Measurements from ENCODE around the gene CCDC12. TPM values are rescaled to one million over a fixed set of nuclear protein-coding genes. Genes with fewer than 3 reads are reported as not detected.
A peak's percentile ranks its signal among the peaks of the same experiment; 100 is the strongest.

The CCDC12 gene
- total and polyA plus RNA-seq, 9 of the 15 experiments (the other 6 are each of a cell fraction or from before 2014, with no cell fraction given) = 8.9 to 201 (median 86.9) TPM

DNA sequence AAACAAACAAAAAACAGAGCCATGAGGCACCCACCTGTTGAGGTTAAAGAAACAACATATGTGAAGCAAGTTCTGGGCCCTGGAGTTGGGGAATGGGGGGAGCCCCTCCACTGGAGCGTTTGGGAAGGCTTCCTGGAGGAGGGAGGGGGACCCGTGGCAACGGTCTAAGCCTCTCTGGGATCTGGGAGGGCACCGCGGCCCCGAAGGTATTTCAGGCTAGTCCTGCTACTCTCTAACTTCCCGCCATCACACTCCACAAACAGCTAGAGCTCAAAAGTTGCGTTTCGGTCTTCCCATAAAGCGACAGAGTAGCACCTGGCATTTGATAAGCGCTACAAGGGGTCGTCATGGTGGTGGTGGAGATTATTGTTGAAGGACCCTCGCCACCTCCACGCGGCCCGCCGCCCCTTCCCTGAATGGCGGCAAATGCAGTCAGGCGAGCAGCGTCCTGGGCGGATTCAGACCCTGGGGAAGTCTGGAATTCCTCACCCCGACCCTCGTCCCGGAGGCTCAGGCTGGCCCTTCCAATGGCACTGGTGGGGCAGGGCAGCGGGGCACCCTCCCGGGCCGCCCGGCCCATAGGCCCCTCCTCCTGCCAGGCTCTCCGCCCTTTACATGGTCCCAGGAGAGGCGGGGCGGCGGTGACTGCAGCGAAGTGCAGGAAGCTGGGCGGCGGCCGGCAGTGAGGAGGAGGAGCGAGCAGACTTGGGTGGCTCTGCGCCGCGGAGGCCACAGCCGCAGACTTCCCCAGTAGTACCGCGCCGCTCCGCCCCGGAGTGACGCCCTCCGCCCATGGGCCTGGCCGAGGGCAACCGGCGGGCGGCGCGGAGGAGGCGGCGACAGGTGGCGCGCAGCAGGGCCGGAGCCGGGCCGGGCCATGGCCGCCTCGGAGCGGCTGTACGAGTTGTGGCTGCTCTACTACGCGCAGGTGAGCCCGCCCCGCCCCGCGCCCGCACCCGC, 2.7 kb upstream of the CCDC12 start, which contains the start of gene NBEAL2 (continued):
- peak; percentile 56; the same call in 1 of the 2 replicates for TF ChIP-seq TOE1 (IDR thresholded peaks at IDR 0.05; ENCODE audit: borderline replicate concordance)
- no peak for TF ChIP-seq TOE1 (CRISPR knock-in tag; IDR thresholded peaks at IDR 0.05; ENCODE audit: borderline replicate concordance, low read depth)
- no peak for TF ChIP-seq FOXJ3 (CRISPR knock-in tag; IDR thresholded peaks at IDR 0.05)
- peak; percentile 89 for TF ChIP-seq TBP (optimal IDR thresholded peaks at IDR 0.05; ENCODE audit: low read depth, low read length)
- TF ChIP-seq KAT8 (IDR thresholded peaks at IDR 0.05; ENCODE audit: low read depth) = no peak
- 0 out of 2 replicates have a peak, but pooled peaks have one; percentile 36 for TF ChIP-seq OTX1 (CRISPR knock-in tag; IDR thresholded peaks at IDR 0.05)
- 0 out of 4 replicates have a peak, but pooled peaks have one; percentile 14 to 27 for TF ChIP-seq MLLT1 (IDR thresholded peaks at IDR 0.05)
- peak; percentile 92; the same call in 1 of the 2 replicates for TF ChIP-seq MTA3 (IDR thresholded peaks at IDR 0.05; ENCODE audit: borderline replicate concordance)
- TF ChIP-seq JUND (IDR thresholded peaks at IDR 0.05; ENCODE audit: borderline replicate concordance, low read depth, low read length) = peak; percentile 37; the same call in 1 of the 2 replicates
- peak; percentile 62; the same call in 1 of the 3 replicates for TF ChIP-seq JUND (tag; IDR thresholded peaks at IDR 0.05; ENCODE audit: borderline replicate concordance, low read depth, low read length)
- 0 out of 2 replicates have a peak, but pooled peaks have one; percentile 72 for TF ChIP-seq E2F5 (CRISPR knock-in tag; IDR thresholded peaks at IDR 0.05)
- TF ChIP-seq ZNF436 (CRISPR knock-in tag; IDR thresholded peaks at IDR 0.05) = peak; percentile 100
- TF ChIP-seq NFRKB (IDR thresholded peaks at IDR 0.05; ENCODE audit: low read depth) = peak; percentile 83; the same call in 1 of the 2 replicates
- no peak for TF ChIP-seq TCF7L2 (IDR thresholded peaks at IDR 0.05; ENCODE audit: low read depth, low read length)
- peak; percentile 89 for TF ChIP-seq ATF7 (IDR thresholded peaks at IDR 0.05)
- 0 out of 2 replicates have a peak, but pooled peaks have one; percentile 45 for TF ChIP-seq XRCC5 (IDR thresholded peaks at IDR 0.05; ENCODE audit: low read depth, low read length)
- TF ChIP-seq MAX (CRISPR knock-in tag; IDR thresholded peaks at IDR 0.05) = peak; percentile 59
- TF ChIP-seq ZNF324 (CRISPR knock-in tag; IDR thresholded peaks at IDR 0.05) = peak; percentile 45; the same call in 1 of the 2 replicates
- TF ChIP-seq RAD21 (CRISPR knock-in tag; conservative IDR thresholded peaks at IDR 0.05 in 1 of 2, IDR thresholded peaks at IDR 0.05 in 1 of 2) = peak in 1 of 2 experiments; percentile 53; a peak in 3 of 4 replicates
- no peak for TF ChIP-seq KLF13 (tag; IDR thresholded peaks at IDR 0.05; ENCODE audit: borderline replicate concordance, low read depth)
- 0 out of 2 replicates have a peak, but pooled peaks have one; percentile 29 for TF ChIP-seq CREB3L1 (IDR thresholded peaks at IDR 0.05; ENCODE audit: borderline replicate concordance, low read depth)
- peak; percentile 42; the same call in 1 of the 2 replicates for TF ChIP-seq ZNF24 (IDR thresholded peaks at IDR 0.05)
- no peak for TF ChIP-seq ZNF717 (CRISPR knock-in tag; IDR thresholded peaks at IDR 0.05)
- TF ChIP-seq BCOR (IDR thresholded peaks at IDR 0.05) = peak; percentile 10; the same call in 1 of the 2 replicates
